A549 treated with AZD2906 at 1 μM for 4 hours (cell line): Measurements from ENCODE around the gene CLEC11A. TPM values are rescaled to one million over a fixed set of nuclear protein-coding genes. Genes with fewer than 3 reads are reported as not detected.

ENCODE experiments used
- total RNA-seq: library from RNA; stranded (reverse); fragments of 200-300 nt; extraction: Qiagen RNA extraction; gene quantifications from 5 replicates; pipeline ENCODE4 v1.2.3, GENCODE V29; 2022

CLEC11A gene
- total RNA-seq = 5.9 to 11.1 TPM (median 10.8 TPM) in 5 replicates

GRCh38 chr19:50723069-50723468 is at the start of gene CLEC11A:
Gene CLEC11A (plus strand): TSS chr19:50723364. CDS start chr19:50723526, 162 bp downstream.

GRCh38 chr19:50719566-50719965 is 3.6 kb upstream of the CLEC11A start, which contains the start of gene SHANK1:
Gene SHANK1 (minus strand): TSS chr19:50719802. CDS start chr19:50716919, 2,883 bp downstream.

GRCh38 chr19:50770164-50770563 is 47.0 kb downstream of the CLEC11A start, which contains the start of gene GPR32:
Gene GPR32 (plus strand): TSS chr19:50770464. CDS start chr19:50770601, 137 bp downstream.

Other genes starting within 250 kb of the CLEC11A start
- 113 to 166 TPM (median 158 TPM) in 5 replicates for gene EMC10, start 246.9 kb upstream of the CLEC11A start, total RNA-seq
- gene GARIN5A, start 246.5 kb upstream of the CLEC11A start, total RNA-seq = 1.4 to 2.3 TPM (median 2.0 TPM) in 5 replicates
- 53.8 to 91.0 TPM (median 86.2 TPM) in 5 replicates for gene JOSD2, start 212.2 kb upstream of the CLEC11A start, total RNA-seq
- not detected in 5 replicates for gene ASPDH, start 209.5 kb upstream of the CLEC11A start, total RNA-seq
- gene LRRC4B, start 154.9 kb upstream of the CLEC11A start, total RNA-seq = 0.41 to 0.55 TPM (median 0.44 TPM) in 5 replicates
- gene SYT3, start 83.5 kb upstream of the CLEC11A start, total RNA-seq = 0.39 to 0.63 TPM (median 0.46 TPM) in 5 replicates
- 3.5 to 13.4 TPM (median 10.5 TPM) in 5 replicates for gene C19orf81, start 73.9 kb upstream of the CLEC11A start, total RNA-seq
- 0.09 to 0.31 TPM (median 0.17 TPM) in 5 replicates for gene SHANK1, start 3.6 kb upstream of the CLEC11A start, total RNA-seq
- gene GPR32, start 47.1 kb downstream of the CLEC11A start, total RNA-seq = not detected in 5 replicates
- gene ACP4, start 67.1 kb downstream of the CLEC11A start, total RNA-seq = not detected in 5 replicates
- gene KLK1, start 100.4 kb downstream of the CLEC11A start, total RNA-seq = 0.09 to 0.29 TPM (median 0.20 TPM) in 5 replicates
- gene KLK15, start 110.2 kb downstream of the CLEC11A start, total RNA-seq = not detected in 5 replicates
- not detected in 5 replicates for gene KLK3, start 131.6 kb downstream of the CLEC11A start, total RNA-seq
- gene KLK2, start 150.1 kb downstream of the CLEC11A start, total RNA-seq = 0.06 to 0.27 TPM (median 0.13 TPM) in 5 replicates
- 0.14 to 0.17 TPM (median 0.16 TPM) in 3 of 5 replicates, not detected in the others for gene KLK4, start 188.0 kb downstream of the CLEC11A start, total RNA-seq
- 0.09 TPM in 1 of 5 replicates, not detected in the others for gene KLK5, start 229.7 kb downstream of the CLEC11A start, total RNA-seq
- 0.15 to 0.54 TPM (median 0.22 TPM) in 5 replicates for gene KLK6, start 246.2 kb downstream of the CLEC11A start, total RNA-seq